Naive thymus-derived CD8-positive, alpha-beta T cell (primary cell): ENCODE data around the gene SAFB. TPM values are rescaled to one million over a fixed set of nuclear protein-coding genes. Genes with fewer than 3 reads are reported as not detected.
A peak's percentile ranks its signal among the peaks of the same experiment; 100 is the strongest.
"Not testable (repeated sequence)": the region's sequence is repeated elsewhere in the genome, so short reads cannot be mapped to it uniquely, and the experiment has no call there.

Experiments used
- ATAC-seq, 2 donors: fragments of 150-1000 bp; cut with Tn5 transposase in 1 of 2; sonication (Bioruptor Pico), chemical (Tn5 transposase) in 1 of 2; 1 replicate in 1 of 2; 2 replicates in 1 of 2; pipeline ENCODE4 v1.10.0; 2021; ENCODE audit warnings: mild to moderate bottlenecking in 2 of 2, moderate library complexity in 2 of 2
- POLR2A ChIA-PET: fragments of 350-600 bp; sonication (Branson Sonifier 250); formaldehyde crosslinking; loops from one replicate; lab custom pipeline; 2021; ENCODE audit warnings: antibody characterized with exemption; lab: Charles Lee
- DNase-seq, 10 donors: peaks; one replicate each; pipeline versions ENCODE4 v3.0.0 to v3.0.0-alpha.2; 2020 to 2022
- H3K27ac Mint-ChIP-seq, 10 donors: one replicate each; pipeline ENCODE4 v1.8.0; 2020 to 2022; ENCODE audit warnings: mild to moderate bottlenecking in 10 of 10, mixed read lengths in 10 of 10, moderate library complexity in 4 of 10, inconsistent platforms in 1 of 10
- H3K27me3 Mint-ChIP-seq, 5 donors: one replicate each; pipeline ENCODE4 v1.8.0; 2021 to 2022; ENCODE audit warnings: mixed read lengths in 5 of 5
- H3K36me3 Mint-ChIP-seq, 3 donors: one replicate each; pipeline ENCODE4 v1.8.0; 2020 to 2022; ENCODE audit warnings: mixed read lengths in 3 of 3, mild to moderate bottlenecking in 2 of 3, inconsistent platforms in 1 of 3
- H3K4me1 Mint-ChIP-seq, 4 donors: one replicate each; pipeline ENCODE4 v1.8.0; 2021 to 2022; ENCODE audit warnings: mixed read lengths in 4 of 4
- H3K4me3 Mint-ChIP-seq, 10 donors: one replicate each; pipeline ENCODE4 v1.8.0; 2020 to 2022; ENCODE audit warnings: mild to moderate bottlenecking in 10 of 10, mixed read lengths in 10 of 10, moderate library complexity in 6 of 10, inconsistent platforms in 1 of 10
- H3K9me3 Mint-ChIP-seq, 9 donors: one replicate each; pipeline ENCODE4 v1.8.0; 2020 to 2022; ENCODE audit warnings: mixed read lengths in 9 of 9, mild to moderate bottlenecking in 3 of 9, inconsistent platforms in 1 of 9, moderate library complexity in 1 of 9
- polyA plus RNA-seq, 3 donors: library from polyadenylated mRNA; unstranded; fragments of 300-500 nt; fragmentation: Illumina TruSeq; gene quantifications; one replicate each; pipeline ENCODE4 v1.2.3, GENCODE V29; 2021
- total RNA-seq, 8 experiments: library from RNA in 2 of 8; stranded (reverse) in 2 of 8; gene quantifications; one replicate each; pipeline ENCODE4 v1.2.3 and lab custom pipeline; 2021 to 2026

Gene SAFB
- total and polyA plus RNA-seq, 5 experiments from 2014 or later: 28.6 to 191 (median 135) TPM

DNA sequence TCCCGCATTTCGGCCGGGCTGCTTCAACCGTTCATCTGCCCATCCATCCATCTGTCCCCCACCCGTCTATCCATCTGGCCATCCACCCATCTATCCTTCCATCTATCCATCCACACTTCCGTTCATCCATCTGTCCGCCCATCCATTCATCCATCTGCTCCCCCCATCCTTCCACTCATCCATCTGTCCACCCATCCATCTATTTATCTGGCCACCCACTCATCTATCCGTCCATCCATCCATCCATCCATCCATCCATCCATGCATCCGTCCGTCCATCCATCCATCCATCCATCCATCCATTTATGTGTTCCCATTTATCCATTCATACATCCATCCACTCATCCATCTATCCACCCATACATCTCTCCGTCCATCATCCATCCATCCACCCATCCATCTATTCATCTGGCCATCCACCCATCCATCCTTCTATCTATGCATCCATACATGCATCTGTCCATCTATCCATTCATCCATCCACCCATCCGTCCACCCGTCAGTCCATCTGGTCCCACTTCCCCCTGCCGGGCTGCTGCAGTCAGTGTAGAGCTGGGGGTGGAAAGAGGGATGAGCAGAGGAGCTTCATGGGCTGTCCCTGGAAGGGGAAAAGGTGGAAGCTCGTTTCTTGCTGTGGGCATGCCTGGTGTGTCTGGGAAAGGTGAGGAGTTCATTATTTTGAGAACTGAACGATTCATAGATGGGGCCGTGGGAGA lies 58.7 kb downstream of the SAFB start:
- no peak for DNase-seq
- H3K27ac Mint-ChIP-seq: peak overlapping the region; percentile 69 to 99 (median 86)
- peak overlapping the region; percentile 67 to 87 (median 80) for H3K4me3 Mint-ChIP-seq
- H3K27me3 Mint-ChIP-seq: peaks cover 0 to 3% (median 0%) of the 10 kb centered on the region in 5 donors
- H3K4me1 Mint-ChIP-seq: peaks cover 23 to 42% (median 32%) of the 10 kb centered on the region in 4 donors
- ATAC-seq: no peak
- POLR2A ChIA-PET: interaction anchor here (0.6 to 2.9 kb wide), 4 partner anchors 9 to 1207 kb away, joined by 4 to 15 read pairs (median 6); partner anchors contain the start of genes RPL36, SAFB and SAFB2
- no peaks in the 10 kb centered on the region for H3K9me3 Mint-ChIP-seq
- no peaks in the 10 kb centered on the region for H3K36me3 Mint-ChIP-seq

DNA sequence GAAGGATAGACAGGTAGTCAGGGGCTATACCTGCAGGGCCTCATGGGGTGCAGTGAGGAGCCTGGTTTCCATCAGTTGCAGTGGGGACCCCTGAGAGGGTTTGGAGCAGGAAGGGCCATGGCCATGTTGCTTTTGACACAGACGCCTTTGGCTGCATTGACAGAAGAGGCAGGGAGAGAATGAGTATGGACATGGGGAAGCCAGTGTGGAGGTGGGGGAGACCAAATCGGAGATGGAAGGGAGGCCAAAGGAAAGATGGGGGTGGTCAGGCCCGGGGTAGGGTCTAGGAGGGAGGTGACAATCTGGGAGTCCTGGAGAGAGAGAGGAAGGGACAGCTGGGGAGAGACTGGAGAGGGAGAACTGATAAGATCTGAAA lies 59.2 kb downstream of the SAFB start:
- no peak for DNase-seq

DNA sequence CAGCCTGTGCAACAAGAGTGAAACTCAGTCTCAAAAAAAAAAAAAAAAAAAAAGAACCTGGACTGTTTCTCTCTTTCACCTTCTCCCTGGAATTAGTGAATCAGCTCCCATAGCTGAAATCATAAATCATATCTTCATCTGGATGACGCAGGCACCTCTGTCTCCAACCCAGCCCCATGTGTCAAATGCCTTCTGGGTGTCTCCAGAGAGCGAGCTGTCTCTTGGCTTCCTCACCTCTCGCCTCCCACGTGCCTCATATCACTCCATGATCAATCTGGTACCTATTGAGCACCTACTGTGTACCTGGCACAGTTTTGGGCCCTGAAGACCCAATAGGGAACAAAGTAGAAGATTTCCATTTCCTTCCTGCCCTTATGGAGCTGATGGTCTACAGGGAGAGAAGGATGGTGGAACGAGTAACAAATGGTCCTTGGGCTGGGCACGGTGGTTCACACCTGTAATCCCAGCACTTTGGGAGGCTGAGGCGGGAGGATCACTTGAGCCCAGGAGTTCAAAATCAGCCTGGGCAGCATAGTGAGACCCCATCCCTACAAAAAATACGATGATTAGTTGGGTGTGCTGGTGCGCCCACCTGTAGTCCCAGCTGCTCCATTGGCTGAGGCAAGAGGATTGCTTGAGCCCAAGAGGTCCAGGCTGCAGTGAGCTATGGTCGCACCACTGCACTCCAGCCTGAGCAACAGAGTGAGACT lies 60.4 kb downstream of the SAFB start:
- H3K4me3 Mint-ChIP-seq: peak overlapping the region in 7 of 10 donors; percentile 4 to 68 (median 57)
- POLR2A ChIA-PET: interaction anchor here (0.6 to 1.7 kb wide), 3 partner anchors 26 to 440 kb away, joined by 3 to 4 read pairs (median 4); partner anchors contain the start of genes SAFB and SAFB2
- H3K4me1 Mint-ChIP-seq: peaks cover 25 to 45% (median 36%) of the 10 kb centered on the region in 4 donors
- DNase-seq (no peak), ATAC-seq (no peak)
- peaks cover 0 to 3% (median 0%) of the 10 kb centered on the region in 5 donors for H3K27me3 Mint-ChIP-seq
- peak overlapping the region in 3 of 10 donors; percentile 37 to 74 (median 69) for H3K27ac Mint-ChIP-seq
- no peaks in the 10 kb centered on the region for H3K36me3 Mint-ChIP-seq
- no peaks in the 10 kb centered on the region for H3K9me3 Mint-ChIP-seq

More for the DNA sequence above, 59.2 kb downstream of the SAFB start:
- peak overlapping the region; percentile 18 to 99 (median 86) for H3K27ac Mint-ChIP-seq
- no peaks in the 10 kb centered on the region for H3K36me3 Mint-ChIP-seq
- H3K27me3 Mint-ChIP-seq: peaks cover 0 to 3% (median 0%) of the 10 kb centered on the region in 5 donors
- peak overlapping the region; percentile 67 to 87 (median 80) for H3K4me3 Mint-ChIP-seq
- H3K4me1 Mint-ChIP-seq: peaks cover 23 to 45% (median 33%) of the 10 kb centered on the region in 4 donors
- H3K9me3 Mint-ChIP-seq: no peaks in the 10 kb centered on the region
- POLR2A ChIA-PET: interaction anchor here (0.9 kb wide), 1 partner anchor 59 kb away, joined by 4 read pairs; the partner anchor contains the start of genes SAFB and SAFB2
- no peak for ATAC-seq

DNA sequence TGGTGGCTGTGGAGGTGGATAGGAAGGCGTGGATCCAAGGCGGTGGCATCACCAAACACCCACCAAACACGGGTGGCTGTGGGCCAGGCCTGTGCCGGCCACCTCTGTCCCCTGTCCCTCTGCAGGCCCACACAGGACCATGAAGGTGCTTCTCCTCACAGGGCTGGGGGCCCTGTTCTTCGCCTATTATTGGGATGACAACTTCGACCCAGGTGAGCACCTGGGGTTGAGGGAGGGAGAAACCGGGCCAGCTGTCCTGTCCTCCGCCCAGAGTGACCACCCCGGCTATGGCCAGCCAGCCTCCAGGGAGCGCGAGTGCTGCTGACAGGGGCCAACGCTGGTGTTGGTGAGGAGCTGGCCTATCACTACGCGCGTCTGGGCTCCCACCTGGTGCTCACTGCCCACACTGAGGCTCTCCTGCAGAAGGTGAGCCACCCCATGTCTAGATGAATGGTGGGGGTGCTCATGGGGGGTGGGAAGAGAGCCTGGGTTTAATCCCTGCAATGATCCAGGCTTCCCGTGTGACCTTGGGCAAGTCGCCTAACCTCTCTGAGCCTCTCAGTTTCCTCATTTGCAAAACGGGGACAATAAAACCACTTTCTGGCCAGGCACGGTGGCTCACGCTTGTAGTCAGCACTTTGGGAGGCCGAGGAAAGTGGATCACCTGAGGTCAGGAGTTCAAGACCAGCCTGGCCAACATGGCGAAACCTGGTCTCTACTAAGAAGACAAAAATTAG lies 62.0 kb downstream of the SAFB start:
- Mint-ChIP-seq H3K36me3 (no peaks in the 10 kb centered on the region), H3K4me1 (peaks cover 21 to 39% (median 33%) of the 10 kb centered on the region in 4 donors), H3K4me3 (peak overlapping the region in 2 of 10 donors; percentile 11 to 14), H3K27me3 (peaks cover 0 to 3% (median 0%) of the 10 kb centered on the region in 5 donors), H3K27ac (peak overlapping the region in 2 of 10 donors; percentile 48 to 56), H3K9me3 (no peaks in the 10 kb centered on the region)
- DNase-seq (no peak), ATAC-seq (no peak)
- POLR2A ChIA-PET: interaction anchor here (1.7 kb wide), 1 partner anchor 62 kb away, joined by 4 read pairs; the partner anchor contains the start of genes SAFB and SAFB2

DNA sequence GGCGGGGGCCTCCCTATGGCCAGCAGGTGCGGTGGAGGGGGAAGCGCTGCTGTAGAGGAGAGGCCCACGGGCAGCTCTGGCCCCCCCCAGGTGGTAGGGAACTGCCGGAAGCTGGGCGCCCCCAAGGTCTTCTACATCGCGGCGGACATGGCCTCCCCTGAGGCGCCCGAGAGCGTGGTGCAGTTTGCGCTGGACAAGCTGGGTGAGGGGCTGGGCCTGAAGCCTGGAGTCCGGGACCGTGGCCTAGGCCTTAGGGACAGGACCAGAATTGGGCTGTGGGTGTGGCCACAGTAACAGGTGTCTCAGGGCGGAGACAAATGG lies 63.4 kb downstream of the SAFB start:
- peaks cover 26 to 40% (median 37%) of the 10 kb centered on the region in 4 donors for H3K4me1 Mint-ChIP-seq
- POLR2A ChIA-PET: interaction anchor here (0.6 to 2.5 kb wide), 8 partner anchors 16 to 1697 kb away, joined by 3 to 40 read pairs (median 5); partner anchors contain the start of genes CATSPERD, DUS3L, LONP1 and NDUFA11
- peak overlapping the region; percentile 19 to 95 (median 91) for H3K27ac Mint-ChIP-seq
- DNase-seq (no peak), ATAC-seq (peak in 1 of 2 donors; percentile 5)
- no peaks in the 10 kb centered on the region for H3K27me3 Mint-ChIP-seq
- peaks cover 0 to 6% (median 0%) of the 10 kb centered on the region in 3 donors for H3K36me3 Mint-ChIP-seq
- H3K4me3 Mint-ChIP-seq: peak overlapping the region; percentile 80 to 91 (median 86)
- no peaks in the 10 kb centered on the region for H3K9me3 Mint-ChIP-seq

DNA sequence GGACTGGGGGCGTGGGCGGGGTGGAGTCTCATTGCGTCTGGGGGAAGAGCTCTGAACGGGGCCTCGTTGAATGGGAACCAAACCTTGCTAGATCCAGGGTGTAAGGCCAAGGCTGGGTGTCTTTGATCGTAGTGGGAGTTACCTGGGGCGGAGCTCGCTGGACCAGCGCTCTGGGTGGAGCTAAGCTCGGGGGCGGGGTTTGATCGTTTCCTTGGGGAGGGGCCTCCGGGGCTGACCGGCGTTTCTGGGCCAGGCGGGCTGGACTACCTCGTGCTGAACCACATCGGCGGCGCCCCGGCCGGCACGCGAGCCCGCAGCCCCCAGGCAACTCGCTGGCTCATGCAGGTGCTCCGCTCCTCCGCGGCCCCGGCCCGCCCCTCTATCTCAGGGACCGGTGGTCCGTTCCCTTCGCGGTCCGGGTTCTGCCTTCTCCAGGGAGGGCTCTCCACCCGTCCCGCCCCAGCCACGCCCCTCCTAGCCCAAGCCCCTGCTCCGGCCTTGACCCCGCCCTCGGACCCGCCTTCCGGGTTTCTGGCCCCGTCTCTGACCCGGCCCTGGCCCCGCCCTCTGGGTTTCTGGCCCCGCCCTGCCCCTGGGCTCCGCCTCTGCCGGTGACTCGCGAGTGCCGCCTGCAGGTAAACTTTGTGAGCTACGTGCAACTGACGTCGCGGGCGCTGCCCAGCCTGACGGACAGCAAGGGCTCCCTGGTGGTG lies 63.9 kb downstream of the SAFB start:
- peak overlapping the region; percentile 19 to 95 (median 91) for H3K27ac Mint-ChIP-seq
- peaks cover 21 to 35% (median 33%) of the 10 kb centered on the region in 4 donors for H3K4me1 Mint-ChIP-seq
- POLR2A ChIA-PET: interaction anchor here (0.6 to 2.5 kb wide), 13 partner anchors 15 to 1698 kb away, joined by 3 to 40 read pairs (median 4); partner anchors contain the start of genes CATSPERD, DUS3L, LONP1 and NDUFA11
- H3K4me3 Mint-ChIP-seq: peak overlapping the region; percentile 80 to 91 (median 86)
- DNase-seq (peak; percentile 80 to 97 (median 92)), ATAC-seq (peak; percentile 59 to 60)
- H3K27me3 Mint-ChIP-seq: no peaks in the 10 kb centered on the region
- peaks cover 0 to 7% (median 0%) of the 10 kb centered on the region in 3 donors for H3K36me3 Mint-ChIP-seq
- no peaks in the 10 kb centered on the region for H3K9me3 Mint-ChIP-seq

DNA sequence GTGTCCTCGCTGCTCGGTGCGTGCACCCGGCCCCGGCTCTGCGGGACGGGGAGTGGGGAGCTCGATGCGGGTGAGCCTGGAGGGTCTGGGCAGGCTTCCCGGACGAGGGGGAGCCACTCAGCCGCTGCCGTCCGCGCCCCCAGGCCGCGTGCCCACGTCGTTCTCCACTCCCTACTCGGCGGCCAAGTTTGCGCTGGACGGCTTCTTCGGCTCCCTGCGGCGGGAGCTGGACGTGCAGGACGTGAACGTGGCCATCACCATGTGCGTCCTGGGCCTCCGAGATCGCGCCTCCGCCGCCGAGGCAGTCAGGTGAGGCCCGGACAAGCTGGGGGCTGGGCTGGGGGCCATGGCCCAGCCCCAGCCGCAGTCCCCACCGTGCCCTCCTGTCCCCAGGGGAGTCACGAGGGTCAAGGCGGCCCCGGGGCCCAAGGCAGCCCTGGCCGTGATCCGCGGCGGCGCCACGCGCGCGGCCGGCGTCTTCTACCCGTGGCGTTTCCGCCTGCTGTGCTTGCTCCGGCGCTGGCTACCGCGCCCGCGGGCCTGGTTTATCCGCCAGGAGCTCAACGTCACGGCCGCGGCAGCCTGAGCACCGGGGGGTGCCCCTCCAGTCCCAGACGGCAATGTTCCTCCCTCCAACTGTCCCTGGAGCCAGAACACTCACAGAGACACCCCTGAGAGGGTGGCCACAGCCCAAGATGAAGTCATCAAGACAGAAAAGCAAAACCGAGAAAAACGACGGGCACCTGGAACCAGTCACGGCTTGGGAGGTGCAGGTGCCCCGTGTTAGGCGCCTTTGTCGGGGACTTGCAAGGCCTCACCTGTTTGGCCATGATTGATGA lies 64.7 kb downstream of the SAFB start:
- Mint-ChIP-seq H3K4me3 (peak overlapping the region; percentile 52 to 91 (median 84)), H3K36me3 (peaks cover 0 to 15% (median 0%) of the 10 kb centered on the region in 3 donors), H3K27me3 (no peaks in the 10 kb centered on the region), H3K27ac (peak overlapping the region in 5 of 10 donors; percentile 53 to 95 (median 91)), H3K9me3 (no peaks in the 10 kb centered on the region), H3K4me1 (peaks cover 17 to 38% (median 33%) of the 10 kb centered on the region in 4 donors)
- no peak for DNase-seq
- POLR2A ChIA-PET: interaction anchor here (0.6 to 2.5 kb wide), 11 partner anchors 16 to 1087 kb away, joined by 3 to 40 read pairs (median 4); partner anchors contain the start of genes CATSPERD, LONP1, NDUFA11 and SAFB
- no peak for ATAC-seq

DNA sequence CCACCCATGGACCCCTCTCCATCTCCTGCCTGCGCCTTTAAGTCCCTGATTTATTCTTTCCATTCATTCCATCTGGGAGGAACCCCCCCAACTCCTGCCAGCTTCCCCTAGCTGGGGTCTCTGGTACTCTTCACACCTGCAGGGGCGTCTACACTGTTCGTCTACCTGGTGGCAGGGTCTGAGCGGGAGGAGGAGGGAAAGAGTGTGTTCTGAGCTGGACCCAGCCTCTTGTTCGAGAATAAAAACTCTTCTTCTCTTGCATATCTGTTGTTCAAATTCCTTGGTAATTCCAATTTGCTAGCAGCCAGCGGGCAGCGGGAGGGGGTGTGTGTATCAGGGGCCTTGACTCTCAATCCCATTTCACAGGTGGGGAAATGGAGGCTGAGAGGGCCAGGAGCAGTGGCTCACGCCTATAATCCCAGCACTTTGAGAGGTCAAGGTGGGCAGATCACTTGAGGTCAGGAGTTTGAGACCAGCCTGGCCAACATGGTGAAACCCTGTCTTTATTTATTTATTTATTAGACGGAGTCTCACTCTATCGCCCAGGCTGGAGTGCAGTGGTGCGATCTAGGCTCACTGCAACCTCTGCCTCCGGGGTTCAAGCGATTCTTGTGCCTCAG lies 65.5 kb downstream of the SAFB start:
- POLR2A ChIA-PET: interaction anchor here (3.8 to 4.2 kb wide), 2 partner anchors 31 to 67 kb away, joined by 41 to 68 read pairs; partner anchors contain the start of genes CATSPERD, LONP1, SAFB and SAFB2
- H3K4me1 Mint-ChIP-seq: peaks cover 19 to 40% (median 36%) of the 10 kb centered on the region in 4 donors
- peaks cover 0 to 22% (median 0%) of the 10 kb centered on the region in 3 donors for H3K36me3 Mint-ChIP-seq
- ATAC-seq, DNase-seq, H3K9me3 Mint-ChIP-seq, H3K27me3 Mint-ChIP-seq: not testable (repeated sequence)
- peak overlapping the region in 6 of 10 donors; percentile 53 to 83 (median 72) for H3K27ac Mint-ChIP-seq
- peak overlapping the region; percentile 48 to 85 (median 62) for H3K4me3 Mint-ChIP-seq

DNA sequence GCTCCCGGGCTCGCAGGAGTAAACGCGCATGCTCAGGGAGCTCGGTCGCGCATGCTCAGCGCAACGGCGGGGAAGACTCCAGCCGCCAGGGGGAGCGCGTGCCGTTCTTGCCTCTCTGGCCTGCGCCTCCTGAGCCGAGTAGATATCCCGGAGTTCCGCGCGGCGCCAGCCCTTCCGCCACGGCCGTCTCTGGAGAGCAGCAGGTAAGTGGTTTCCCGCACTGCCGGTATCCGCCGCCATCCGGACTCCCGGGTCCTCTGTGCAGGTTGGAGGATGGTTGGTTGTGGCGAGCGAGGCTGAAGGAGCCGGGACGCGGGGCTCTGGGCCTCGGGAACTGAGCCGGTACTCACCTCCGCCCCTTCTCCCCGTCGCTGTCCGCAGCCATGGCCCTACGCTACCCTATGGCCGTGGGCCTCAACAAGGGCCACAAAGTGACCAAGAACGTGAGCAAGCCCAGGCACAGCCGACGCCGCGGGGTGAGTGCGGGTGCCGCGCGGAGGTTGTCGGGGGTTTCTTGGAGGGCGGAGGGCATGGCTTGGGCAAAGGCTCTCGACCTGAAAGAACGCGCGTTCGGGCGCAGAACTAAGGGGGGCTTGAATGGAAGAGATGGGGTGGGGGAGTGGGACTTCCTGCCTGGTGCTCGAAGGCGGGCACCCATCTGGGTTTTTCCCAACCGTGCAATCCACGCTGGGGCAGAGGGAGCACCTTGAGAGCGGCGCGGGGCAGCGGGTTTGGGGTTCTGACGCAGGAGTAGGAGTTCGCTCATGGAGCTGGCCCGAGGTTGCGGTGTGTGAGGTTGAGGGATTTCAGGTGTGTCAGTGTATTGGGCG lies 67.5 kb downstream of the SAFB start, which contains the start of gene RPL36:
TSS of gene RPL36 (plus strand) at position 171 of the 830 bp plus-strand sequence. CDS start at position 384, 213 bp downstream.
- H3K4me1 Mint-ChIP-seq: peaks cover 19 to 43% (median 36%) of the 10 kb centered on the region in 4 donors
- H3K27me3 Mint-ChIP-seq: no peaks in the 10 kb centered on the region
- POLR2A ChIA-PET: interaction anchor here (0.5 to 4.2 kb wide), 22 partner anchors 9 to 899 kb away, joined by 3 to 68 read pairs (median 3); partner anchors contain the start of genes CATSPERD, DUS3L, HSD11B1L and LONP1
- DNase-seq (peak; percentile 96 to 99 (median 98)), ATAC-seq (peak; percentile 58 to 65)
- H3K9me3 Mint-ChIP-seq: no peaks in the 10 kb centered on the region
- peak within 1 kb of the TSS; percentile 90 to 99 (median 96) for H3K27ac Mint-ChIP-seq
- peak within 1 kb of the TSS; percentile 90 to 99 (median 94) for H3K4me3 Mint-ChIP-seq
- H3K36me3 Mint-ChIP-seq: peaks cover 0 to 34% (median 0%) of the 10 kb centered on the region in 3 donors
